Stimulated activated CD8-positive, alpha-beta memory T cell treated with anti-CD3 and anti-CD28 coated beads, Interleukin-12 subunit alpha, Interleukin-12 subunit beta, amount 100 ng/mL, for 24 hours (primary cell): ENCODE measurements around the gene HOXA4.

Experiments
- DNase-seq: peaks from one replicate; pipeline ENCODE4 v3.0.0-alpha.2; 2020; ENCODE audit errors: extremely low read depth

Gene HOXA4

DNA sequence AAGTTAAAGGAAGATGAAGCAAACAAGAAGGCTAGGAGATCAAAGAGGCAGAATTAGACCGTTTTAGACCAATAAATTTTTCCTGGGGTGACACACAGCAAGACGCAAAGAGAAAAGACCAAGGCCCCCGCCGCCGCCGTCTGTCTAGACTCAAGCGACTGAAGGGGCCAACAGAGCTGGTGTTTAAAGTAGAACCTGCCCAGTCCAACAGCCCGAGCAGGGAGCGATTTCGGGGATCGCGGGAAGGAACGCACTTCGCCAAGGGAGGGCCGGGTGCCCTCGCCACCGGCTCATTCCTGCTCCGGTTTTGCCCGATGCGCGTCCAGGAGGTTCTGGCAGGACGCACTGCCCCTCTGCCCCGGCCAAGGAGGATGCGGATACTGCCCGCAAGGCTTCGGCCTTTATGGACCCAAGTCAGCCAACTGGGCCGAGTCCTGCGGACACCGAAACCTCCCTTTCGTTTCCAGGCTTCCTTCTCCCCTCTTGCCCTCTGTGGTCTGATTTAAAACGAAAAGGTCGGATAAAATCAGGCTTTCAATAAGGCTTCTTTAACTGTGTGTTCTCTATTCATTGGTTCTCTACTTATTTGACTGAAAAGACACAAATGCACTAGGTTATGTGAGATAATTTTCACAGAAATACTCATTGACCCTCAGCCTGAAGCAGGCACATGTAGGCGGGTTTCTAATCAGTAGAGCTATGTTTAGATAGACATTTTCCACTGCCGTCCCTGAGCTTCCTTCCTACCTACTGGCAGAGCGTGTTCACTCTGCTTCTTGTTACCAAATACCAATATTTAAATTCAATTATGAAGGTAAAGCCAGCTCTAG is 28.1 kb upstream of the HOXA4 start:
- DNase-seq = no peak

DNA sequence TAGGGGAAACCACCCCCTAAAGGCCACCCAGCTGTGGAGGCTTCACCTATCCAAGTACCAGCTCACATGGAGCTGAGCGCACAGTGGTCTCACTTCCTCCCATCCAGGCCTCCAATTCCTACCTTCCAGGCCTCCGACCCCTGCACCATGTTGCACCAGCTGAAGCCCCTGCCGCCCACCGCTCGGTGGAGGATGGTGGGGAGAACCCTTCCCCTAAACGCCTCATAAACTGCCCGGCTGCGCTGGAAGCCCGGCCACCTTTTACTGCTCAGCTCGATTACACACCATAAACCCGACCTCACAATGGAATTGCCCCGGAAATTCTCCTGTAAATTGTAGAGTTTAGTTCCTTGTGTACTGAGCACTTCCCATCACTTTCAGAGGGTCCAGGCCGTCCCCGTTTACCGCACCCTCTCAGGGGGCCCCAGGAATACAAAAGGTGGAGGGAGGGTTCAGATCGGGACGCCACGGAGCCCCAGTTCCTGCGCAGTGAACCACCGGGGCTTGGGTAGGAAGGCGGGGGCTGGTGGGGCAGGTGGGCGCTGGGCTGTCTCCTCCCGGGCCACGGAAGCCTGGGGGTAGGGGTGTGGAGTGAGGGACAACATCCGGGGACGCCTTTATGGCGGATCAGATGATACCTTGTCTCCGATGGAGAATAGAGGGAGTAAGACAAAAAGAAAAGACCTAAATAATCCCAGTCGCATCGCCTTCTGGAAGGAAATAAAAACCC is 27.3 kb upstream of the HOXA4 start:
- DNase-seq = no peak

DNA sequence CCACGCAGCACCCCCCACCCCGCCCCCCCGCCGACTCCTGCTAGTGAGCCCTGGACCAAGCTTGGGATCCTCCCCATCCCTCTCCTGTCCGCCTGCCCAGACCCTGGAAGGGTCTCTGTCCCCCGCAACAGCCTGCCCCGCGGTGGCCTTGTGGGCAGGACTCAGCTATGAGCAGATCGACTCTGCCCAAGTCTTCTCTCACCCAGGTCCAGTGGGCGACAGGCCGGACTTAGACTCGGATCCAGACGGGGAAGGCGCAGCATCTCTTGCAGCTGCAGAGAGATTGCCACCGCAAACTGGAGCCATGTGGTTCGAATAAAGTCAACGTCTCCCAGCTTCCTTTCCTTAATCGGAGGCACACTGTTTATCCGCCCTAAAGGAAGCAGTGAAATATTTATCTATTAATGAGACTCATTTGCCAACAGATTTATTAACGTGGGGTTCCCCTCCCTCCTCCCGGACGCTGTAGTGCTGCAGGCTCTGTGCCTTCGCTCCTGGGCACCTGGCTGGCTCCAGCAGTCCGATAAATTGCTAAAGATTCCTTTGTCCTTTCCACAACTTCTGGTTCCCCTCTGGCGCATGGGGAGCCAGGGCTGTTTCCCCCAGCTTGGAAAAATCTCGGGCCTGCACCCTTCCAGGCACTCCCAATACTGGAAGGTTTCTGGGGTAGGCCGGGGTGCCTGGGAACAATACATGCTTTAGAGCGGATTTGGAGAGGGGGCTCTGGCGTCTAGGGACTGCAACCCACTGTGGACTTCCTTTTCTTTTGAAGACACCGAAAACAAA is 26.6 kb upstream of the HOXA4 start:
- no peak for DNase-seq

DNA sequence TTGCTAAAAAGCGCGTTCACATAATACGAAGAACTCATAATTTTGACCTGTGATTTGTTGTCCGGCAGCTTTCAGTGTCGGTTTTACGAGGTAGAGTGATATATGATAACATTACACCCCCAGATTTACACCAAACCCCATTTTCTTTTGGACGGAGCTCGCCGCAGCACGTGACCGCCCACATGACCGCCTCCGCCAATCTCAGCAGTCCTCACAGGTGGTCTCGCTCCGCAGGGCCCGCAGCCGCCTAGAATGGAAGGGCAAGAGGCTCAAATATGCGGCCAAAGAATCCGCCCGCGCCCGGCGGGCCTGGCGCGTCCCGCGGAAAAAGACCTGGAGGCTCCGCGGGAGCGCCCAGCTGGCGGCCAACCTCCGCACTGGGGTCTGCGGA is 25.9 kb upstream of the HOXA4 start, which contains the start of gene HOXA7:
Gene HOXA7 (minus strand): TSS at position 168 of the 391 bp plus-strand sequence. CDS start 130 bp downstream, at position 38.
- DNase-seq = no peak

DNA sequence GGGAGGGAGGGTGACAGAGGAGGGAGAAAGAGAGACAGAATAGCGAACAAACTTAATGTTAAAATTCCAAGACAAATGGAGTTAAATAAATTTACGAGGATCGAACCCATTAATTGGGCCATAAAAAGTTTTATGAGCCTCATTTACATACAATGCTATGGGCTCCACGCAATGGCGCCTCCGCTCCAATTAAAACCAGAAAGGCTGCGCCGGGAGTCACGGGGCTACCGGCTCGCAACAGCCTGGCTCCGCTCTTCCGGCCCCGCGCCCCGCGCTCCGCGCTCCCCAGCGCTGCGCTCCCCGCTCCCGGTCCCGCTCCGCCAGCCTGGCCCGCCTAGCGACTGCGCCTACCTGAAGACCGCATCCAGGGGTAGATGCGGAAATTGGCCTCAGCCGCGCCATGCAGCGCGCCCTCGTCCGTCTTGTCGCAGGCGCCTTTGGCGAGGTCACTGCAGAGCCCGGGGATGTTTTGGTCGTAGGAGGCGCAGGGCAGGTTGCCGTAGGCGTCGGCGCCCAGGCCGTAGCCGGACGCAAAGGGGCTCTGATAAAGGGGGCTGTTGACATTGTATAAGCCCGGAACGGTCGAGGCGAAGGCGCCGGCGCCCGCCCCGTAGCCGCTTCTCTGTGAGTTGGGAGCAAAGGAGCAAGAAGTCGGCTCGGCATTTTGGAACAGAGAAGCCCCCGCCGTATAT is 25.4 kb upstream of the HOXA4 start:
- no peak for DNase-seq

DNA sequence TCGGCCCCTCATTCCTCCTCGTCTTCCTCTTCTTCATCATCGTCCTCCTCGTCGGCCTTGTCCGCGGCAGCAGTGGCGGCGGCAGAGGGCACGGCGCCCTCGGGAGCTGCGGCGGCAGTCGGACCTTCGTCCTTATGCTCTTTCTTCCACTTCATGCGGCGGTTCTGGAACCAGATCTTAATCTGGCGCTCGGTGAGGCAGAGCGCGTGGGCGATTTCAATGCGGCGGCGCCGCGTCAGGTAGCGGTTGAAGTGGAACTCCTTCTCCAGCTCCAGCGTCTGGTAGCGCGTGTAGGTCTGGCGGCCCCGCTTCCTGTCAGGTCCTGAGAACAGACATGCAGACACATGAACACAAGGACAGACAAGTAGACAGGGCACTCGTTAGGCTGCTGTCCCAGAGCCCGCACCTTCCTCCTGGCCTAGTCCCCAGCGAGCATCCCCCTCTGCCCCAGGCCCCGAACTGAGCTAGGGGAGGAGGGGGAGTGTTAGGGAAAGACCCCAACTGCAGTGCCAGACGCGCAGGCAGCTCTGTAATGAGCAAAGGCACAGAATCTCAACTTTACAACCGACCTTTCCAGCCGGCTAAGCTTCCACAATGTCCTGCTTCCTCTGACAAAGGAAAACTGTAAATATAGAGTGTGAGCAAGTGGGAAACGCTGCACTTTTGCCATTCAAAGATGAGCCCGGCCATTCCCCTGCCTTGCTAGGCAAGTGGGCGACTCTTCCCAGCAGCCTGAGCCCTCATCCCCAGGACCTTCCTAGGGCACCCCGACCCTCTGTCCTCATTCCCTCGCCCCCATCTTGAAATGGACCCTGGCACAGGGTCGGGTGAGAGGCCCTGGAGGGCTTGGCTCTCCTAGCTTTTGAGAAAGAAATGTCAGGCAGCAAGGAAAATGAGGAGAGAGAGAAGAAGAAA is 24.6 kb upstream of the HOXA4 start:
- DNase-seq = no peak

DNA sequence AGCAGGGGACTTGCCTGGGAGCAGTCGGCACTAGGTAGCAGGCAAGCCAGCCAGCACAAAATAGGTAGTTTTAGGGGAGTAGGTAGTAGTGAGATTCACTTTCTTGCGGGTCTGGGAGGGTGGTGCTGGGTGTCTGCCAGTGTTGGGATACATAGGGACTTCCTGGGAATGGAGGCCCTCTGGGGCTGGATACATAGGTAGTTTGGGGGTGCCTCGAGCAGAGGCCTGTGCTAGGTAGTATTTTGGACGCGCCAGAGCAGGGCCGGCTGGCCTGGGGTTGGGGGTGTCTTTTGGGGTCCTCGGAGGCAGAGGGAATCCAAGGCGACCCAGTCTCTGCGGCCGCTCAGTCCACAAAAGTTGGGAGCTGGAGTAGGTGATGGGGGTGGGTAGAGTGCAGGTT is 23.8 kb upstream of the HOXA4 start:
- no peak for DNase-seq

DNA sequence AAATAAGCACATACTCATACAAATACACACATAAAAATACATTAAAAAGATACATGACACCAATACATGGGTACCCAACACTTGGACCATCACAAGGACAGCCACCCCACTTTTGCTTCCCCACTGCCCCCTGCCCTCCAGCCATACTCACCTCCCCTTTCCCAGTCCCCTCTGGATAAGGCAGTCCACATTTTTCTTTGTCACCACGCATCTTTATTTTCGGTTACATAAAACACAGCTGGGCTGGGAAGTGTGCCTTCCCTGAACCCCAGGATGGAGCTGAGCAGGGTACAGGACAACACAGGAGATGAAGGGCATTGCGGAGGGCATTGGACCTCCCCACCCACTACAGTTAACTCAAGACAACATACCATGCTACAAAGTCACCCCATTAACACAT is 23.0 kb upstream of the HOXA4 start:
- DNase-seq = no peak

DNA sequence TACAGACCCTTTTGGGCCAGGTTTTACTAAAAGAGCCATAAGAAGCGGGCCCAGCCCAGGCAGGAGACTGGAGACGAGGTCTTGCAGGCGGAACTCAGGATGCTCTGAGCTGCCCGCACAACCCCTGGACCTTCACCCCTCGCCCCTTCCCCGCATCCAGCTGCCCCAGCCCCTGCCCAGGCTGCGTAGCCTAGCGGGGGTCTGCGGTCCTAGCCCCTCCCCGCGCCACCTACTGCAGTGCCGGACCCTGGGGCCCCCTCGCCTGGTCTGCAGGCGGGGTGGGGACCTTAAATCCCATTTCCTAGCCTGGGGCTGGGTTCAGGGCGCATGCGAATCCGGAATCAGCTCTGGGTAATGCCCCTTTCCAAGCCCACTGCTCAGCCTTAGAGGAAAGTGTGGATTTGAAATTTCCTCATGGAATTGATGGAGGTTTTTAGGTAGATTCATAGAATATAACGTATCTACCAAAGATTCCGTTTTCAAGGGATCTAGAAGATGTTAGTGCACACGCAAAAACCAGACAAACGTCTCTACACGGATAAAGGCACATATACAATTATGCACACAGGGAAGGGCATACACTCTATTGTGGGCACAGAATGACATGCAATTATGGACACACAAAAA is 22.4 kb upstream of the HOXA4 start:
- no peak for DNase-seq

DNA sequence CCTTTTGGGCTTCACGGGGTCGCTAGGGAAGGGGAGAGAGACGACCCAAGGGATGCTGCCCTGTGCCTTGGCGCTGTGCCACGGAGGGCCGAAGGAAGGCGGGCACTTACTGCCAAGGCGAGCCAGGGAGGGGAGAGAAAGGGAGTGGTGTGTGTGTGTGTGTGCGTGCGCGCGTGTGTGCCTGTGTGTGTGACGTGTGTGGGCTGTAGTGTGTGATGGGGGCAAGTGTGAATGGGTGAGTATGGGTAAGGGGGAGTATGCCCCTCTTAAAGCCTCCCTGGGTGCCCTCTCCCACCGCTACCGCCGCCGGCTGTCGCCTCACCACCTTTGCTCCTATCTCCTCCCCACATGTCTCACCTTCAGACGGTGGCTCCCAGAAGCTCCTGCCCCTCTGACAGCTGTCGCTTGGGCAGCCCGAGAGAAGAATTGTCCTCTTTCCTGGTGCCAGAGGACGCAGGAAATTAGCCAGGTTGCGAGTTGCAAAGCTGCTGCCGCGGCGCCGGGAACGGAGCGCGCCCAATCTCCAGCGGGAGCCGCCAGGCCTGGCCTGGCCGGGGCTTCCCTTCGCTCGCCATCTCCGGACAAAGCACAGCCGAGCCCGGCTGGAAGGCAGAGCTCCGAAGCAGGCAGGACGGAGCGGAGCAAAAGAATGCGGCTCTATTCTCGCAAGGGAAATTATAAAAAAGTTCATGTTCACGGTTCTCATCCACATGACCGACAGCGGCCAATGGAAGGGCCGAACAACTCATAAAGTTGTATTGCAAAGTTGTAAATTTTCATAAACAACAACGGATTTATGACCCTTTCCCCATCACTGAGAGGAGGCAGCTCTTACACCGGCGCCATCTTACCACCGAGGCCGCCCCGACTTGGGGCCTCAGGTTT is 21.6 kb upstream of the HOXA4 start, which contains the start of gene HOXA3:
Gene HOXA3 (minus strand): TSS at position 653 of the 885 bp plus-strand sequence. CDS start 41,943 bp downstream, outside the sequence.
- no peak for DNase-seq

DNA sequence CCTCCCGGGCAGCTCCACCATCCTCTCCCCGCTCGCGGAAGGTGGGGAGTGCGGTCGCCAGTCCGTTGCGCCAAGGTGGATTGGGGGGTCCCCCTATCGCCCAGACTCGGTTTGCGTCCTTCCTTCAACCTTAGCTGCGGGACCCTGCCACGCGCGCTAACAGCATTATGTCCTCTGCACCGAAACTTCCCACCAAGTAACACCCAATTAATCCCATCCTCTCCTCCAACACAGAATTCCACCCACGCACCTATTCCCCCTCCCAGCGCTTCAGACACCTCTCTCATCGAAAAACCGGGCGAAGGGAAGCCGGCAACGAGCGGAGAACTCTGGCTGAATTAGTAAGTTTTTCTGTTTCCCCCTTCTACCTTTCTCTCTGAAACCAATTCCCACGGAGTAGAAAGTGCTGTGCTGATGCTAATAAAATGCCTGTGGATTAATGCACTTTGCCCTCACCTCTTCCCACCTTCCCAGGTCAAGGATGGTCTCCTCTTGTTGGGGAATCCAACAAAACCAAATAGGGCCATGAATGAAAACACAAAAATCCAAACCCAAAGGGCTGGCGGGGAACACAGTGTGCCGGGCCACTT is 20.9 kb upstream of the HOXA4 start:
- DNase-seq = no peak

DNA sequence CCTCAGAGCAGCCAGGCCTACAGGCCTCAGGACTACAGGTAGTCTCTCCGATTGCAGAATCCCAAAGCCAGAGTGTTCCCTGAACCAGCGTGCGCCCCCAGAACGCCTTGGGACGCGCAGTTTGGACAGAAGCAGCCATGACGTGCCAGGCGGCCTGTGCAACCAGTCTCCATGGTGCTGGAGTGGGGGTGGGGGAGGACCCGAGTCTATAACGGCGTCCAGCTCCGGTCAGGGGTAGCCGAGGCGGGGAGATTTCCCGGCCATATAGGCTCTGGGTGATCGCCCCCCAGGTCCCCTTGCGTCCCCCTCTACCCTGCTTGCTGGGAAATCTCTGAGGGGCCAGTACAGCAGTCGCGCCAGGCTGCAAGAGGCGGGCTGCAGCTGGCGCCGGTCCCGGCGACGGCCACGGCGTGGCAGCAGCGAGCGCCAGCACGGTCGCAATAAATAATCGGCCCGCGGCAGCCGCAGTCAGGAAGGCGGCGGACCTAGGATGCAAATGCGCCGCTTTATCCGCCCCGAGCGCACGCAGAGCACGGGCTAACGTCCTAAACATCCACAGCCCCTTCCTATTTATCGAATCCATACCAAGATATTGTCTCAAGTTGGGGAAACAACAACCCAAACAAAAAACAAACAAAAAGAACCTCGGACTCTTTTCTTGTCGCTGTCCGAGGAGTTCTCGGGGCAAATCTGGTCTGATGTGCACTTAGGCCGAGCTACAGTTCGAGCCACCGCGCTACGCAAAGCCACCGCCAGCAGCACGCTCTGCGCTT is 20.2 kb upstream of the HOXA4 start:
- DNase-seq = no peak

DNA sequence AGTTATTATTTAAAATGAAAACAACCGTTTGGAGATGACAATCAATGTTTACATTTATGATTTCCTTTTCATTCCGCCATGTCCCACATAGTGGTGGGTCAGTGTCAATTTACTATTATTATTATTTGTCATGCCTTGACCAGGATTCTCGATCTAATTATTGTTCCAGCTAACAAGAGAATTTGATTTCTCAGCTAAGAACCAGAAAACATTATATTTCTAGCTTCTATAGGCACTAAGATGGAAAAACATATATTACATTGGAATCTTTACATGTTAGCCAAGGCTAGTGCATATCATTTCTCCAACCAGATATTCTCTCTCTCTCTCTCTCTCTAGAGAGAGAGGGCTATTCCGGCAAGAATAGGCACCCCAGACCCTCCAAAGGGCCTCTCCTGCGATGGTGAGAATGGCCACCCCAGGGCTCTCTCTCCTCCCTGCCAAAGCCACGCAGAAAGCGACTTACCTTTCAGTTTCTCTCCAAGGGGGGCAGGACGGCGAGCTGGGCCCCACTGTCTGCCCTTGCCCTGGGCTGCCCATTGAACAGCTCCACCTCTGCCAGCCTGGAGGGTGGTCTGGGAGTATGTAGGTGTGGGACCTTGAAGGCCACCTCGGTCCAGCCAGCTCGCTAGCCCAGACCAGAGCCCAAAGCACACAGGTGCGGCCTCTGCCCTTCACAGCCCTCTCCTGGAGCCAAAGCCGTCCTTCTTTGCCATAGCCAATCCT is 19.4 kb upstream of the HOXA4 start:
- DNase-seq = no peak

DNA sequence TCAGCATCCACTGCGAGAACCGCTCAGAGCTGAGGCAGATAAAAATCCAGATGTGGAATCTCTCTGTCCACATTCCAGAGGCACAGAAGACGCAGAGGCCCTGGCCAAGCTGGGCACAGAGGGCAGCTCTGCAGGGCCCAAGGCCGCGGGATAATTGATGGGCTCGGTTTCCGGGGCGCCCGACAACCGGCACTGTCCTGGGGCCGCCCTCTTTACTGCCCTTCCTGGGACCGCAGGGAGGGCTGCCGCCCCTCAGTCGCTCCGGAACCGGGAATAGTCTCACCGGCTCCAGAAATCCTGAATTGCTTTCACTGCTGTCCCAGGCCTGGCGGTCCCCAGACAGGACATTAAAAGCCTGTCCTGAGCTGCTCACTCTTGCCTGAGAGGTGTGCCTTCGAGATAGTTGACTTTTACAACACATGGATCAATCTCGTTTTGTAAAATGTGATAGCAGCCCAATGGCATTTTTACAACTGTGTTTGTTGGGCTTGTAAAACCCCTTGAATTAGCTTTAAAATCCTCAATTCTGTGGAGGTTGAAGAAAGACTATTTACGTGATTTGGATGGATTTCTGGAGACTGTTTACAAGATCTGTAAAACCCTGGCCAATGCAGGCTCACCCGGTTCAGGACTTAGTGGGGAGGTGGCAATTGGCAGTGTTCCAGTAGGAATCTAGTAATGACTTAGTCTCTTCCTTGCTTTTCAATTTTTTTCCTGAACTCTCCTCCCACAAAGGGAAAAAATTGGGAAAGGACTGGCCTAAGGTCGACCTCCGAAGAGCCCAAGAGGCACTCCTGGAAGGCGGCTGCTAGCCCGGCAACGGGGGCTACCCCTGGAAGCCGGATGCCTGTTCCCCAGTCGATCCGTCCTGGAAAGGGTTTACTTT is 18.4 kb upstream of the HOXA4 start:
- DNase-seq = no peak

DNA sequence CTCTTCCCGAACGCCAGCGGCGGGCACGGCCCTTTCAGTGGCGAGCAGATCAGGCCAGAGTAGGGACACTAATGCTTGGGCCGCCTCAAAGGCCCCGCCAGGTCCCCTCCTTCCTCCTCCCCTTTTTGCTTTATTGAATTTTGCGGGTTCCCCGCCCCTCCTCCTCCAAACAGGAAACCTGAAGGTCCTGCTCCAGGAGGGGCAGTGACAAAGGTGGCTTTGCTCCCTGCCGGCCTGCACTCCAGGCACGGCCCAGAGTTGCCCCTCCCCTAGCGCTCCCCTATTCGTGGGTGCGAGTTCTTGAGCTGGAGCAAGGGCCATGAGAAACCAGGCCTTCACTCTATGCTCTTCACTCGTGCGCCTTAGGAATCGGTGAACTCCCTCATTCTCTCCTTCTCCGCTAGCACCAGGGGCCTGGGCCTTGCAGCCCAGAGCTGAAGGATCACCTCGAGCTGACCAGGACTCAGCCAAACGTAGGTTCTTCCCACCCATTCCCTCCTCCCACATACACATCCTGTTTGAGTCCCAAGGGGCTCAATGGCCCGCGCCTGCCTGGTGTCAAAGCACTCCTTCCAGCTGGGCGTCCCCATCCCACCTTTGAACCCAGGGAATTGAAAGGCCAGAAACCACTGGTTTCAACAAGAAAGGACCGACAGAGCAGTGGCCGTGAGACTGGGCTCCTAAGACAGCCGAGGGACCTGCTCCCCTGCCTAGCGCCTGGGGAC is 17.6 kb upstream of the HOXA4 start:
- DNase-seq = no peak
